HEK293 (cell line): ENCODE measurements around the gene CLASP1.

ENCODE experiments used
- HOXC10 ChIP-seq: sonication (generic); formaldehyde crosslinking; IDR thresholded peaks from 2 replicates; pipeline ENCODE4 v1.8.1; 2023; ENCODE audit warnings: mild to moderate bottlenecking, missing genetic modification reagents
- MEIS1 ChIP-seq: sonication (generic); formaldehyde crosslinking; IDR thresholded peaks from 2 replicates; pipeline ENCODE4 v1.8.1; 2022; ENCODE audit warnings: missing genetic modification reagents, mild to moderate bottlenecking, borderline replicate concordance
- YY2 ChIP-seq: fragments of 450-650 bp; formaldehyde crosslinking; IDR thresholded peaks from 2 replicates; pipeline ENCODE4 v1.5.1; 2016; ENCODE audit warnings: missing biosample characterization, missing genetic modification characterization
- ZNF114 ChIP-seq: fragments of 450-650 bp; formaldehyde crosslinking; IDR thresholded peaks from 2 replicates; pipeline ENCODE4 v1.5.0; 2017; ENCODE audit warnings: missing biosample characterization, missing genetic modification characterization
- ZNF133 ChIP-seq: fragments of 450-650 bp; formaldehyde crosslinking; IDR thresholded peaks from 2 replicates; pipeline ENCODE4 v1.5.1; 2016; ENCODE audit warnings: missing biosample characterization, missing genetic modification characterization
- ZNF530 ChIP-seq: fragments of 450-650 bp; formaldehyde crosslinking; IDR thresholded peaks from 2 replicates; pipeline ENCODE4 v1.5.1; 2016; ENCODE audit warnings: low read depth, missing biosample characterization, missing genetic modification characterization
- ZNF768 ChIP-seq: fragments of 450-650 bp; formaldehyde crosslinking; IDR thresholded peaks from 2 replicates; pipeline ENCODE4 v1.5.1; 2018; ENCODE audit warnings: missing biosample characterization, mild to moderate bottlenecking, missing genetic modification characterization
- ZSCAN16 ChIP-seq: fragments of 450-650 bp; formaldehyde crosslinking; IDR thresholded peaks from 2 replicates; pipeline ENCODE4 v1.5.1; 2016; ENCODE audit warnings: missing biosample characterization, missing genetic modification characterization
- TF ChIP-seq, protein P1 (sequence below): fragments of 450-650 bp; formaldehyde crosslinking; IDR thresholded peaks from 2 replicates; pipeline ENCODE4 v1.5.1; 2016; ENCODE audit warnings: missing biosample characterization, missing genetic modification characterization
- TF ChIP-seq, protein P2 (sequence below): fragments of 450-650 bp; formaldehyde crosslinking; IDR thresholded peaks from 2 replicates; pipeline ENCODE4 v1.5.1; 2016; ENCODE audit warnings: missing biosample characterization, missing genetic modification characterization
- TF ChIP-seq, protein P3 (sequence below): IDR thresholded peaks from 2 replicates; pipeline ENCODE4 v1.6.1; 2011; ENCODE audit warnings: mild to moderate bottlenecking, low read depth, low read length, borderline replicate concordance
- TF ChIP-seq, protein P4 (sequence below): fragments of 450-650 bp; formaldehyde crosslinking; IDR thresholded peaks from 2 replicates; pipeline ENCODE4 v1.5.1; 2016; ENCODE audit warnings: missing biosample characterization, missing genetic modification characterization, borderline replicate concordance
- TF ChIP-seq, protein P5 (sequence below): fragments of 450-650 bp; formaldehyde crosslinking; IDR thresholded peaks from 2 replicates; pipeline ENCODE4 v1.5.1; 2016; ENCODE audit warnings: missing biosample characterization, missing genetic modification characterization

- TF ChIP-seq, protein P1, sequence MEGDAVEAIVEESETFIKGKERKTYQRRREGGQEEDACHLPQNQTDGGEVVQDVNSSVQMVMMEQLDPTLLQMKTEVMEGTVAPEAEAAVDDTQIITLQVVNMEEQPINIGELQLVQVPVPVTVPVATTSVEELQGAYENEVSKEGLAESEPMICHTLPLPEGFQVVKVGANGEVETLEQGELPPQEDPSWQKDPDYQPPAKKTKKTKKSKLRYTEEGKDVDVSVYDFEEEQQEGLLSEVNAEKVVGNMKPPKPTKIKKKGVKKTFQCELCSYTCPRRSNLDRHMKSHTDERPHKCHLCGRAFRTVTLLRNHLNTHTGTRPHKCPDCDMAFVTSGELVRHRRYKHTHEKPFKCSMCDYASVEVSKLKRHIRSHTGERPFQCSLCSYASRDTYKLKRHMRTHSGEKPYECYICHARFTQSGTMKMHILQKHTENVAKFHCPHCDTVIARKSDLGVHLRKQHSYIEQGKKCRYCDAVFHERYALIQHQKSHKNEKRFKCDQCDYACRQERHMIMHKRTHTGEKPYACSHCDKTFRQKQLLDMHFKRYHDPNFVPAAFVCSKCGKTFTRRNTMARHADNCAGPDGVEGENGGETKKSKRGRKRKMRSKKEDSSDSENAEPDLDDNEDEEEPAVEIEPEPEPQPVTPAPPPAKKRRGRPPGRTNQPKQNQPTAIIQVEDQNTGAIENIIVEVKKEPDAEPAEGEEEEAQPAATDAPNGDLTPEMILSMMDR (tag by site-specific recombination) = no peak
- TF ChIP-seq ZNF133 (tag by site-specific recombination) (no peak), ZNF768 (tag by site-specific recombination) (no peak), ZSCAN16 (tag by site-specific recombination) (no peak), HOXC10 (no peak), ZNF114 (no peak), YY2 (tag by site-specific recombination) (no peak), ZNF530 (tag by site-specific recombination) (no peak), MEIS1 (CRISPR knock-in tag) (no peak)
- TF ChIP-seq, protein P2, sequence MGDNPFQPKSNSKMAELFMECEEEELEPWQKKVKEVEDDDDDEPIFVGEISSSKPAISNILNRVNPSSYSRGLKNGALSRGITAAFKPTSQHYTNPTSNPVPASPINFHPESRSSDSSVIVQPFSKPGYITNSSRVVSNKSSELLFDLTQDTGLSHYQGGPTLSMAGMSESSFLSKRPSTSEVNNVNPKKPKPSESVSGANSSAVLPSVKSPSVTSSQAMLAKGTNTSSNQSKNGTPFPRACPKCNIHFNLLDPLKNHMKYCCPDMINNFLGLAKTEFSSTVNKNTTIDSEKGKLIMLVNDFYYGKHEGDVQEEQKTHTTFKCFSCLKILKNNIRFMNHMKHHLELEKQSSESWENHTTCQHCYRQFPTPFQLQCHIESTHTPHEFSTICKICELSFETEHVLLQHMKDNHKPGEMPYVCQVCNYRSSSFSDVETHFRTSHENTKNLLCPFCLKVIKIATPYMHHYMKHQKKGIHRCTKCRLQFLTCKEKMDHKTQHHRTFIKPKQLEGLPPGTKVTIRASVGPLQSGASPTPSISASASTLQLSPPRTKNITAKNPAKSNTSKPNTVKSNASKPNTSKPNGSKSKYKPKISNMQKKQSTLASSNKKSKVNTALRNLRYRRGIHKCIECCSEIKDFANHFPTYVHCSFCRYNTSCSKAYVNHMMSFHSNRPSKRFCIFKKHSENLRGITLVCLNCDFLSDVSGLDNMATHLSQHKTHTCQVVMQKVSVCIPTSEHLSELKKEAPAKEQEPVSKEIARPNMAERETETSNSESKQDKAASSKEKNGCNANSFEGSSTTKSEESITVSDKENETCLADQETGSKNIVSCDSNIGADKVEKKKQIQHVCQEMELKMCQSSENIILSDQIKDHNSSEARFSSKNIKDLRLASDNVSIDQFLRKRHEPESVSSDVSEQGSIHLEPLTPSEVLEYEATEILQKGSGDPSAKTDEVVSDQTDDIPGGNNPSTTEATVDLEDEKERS (tag by site-specific recombination) = no peak
- TF ChIP-seq, protein P3, sequence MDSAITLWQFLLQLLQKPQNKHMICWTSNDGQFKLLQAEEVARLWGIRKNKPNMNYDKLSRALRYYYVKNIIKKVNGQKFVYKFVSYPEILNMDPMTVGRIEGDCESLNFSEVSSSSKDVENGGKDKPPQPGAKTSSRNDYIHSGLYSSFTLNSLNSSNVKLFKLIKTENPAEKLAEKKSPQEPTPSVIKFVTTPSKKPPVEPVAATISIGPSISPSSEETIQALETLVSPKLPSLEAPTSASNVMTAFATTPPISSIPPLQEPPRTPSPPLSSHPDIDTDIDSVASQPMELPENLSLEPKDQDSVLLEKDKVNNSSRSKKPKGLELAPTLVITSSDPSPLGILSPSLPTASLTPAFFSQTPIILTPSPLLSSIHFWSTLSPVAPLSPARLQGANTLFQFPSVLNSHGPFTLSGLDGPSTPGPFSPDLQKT = no peak
- TF ChIP-seq, protein P4, sequence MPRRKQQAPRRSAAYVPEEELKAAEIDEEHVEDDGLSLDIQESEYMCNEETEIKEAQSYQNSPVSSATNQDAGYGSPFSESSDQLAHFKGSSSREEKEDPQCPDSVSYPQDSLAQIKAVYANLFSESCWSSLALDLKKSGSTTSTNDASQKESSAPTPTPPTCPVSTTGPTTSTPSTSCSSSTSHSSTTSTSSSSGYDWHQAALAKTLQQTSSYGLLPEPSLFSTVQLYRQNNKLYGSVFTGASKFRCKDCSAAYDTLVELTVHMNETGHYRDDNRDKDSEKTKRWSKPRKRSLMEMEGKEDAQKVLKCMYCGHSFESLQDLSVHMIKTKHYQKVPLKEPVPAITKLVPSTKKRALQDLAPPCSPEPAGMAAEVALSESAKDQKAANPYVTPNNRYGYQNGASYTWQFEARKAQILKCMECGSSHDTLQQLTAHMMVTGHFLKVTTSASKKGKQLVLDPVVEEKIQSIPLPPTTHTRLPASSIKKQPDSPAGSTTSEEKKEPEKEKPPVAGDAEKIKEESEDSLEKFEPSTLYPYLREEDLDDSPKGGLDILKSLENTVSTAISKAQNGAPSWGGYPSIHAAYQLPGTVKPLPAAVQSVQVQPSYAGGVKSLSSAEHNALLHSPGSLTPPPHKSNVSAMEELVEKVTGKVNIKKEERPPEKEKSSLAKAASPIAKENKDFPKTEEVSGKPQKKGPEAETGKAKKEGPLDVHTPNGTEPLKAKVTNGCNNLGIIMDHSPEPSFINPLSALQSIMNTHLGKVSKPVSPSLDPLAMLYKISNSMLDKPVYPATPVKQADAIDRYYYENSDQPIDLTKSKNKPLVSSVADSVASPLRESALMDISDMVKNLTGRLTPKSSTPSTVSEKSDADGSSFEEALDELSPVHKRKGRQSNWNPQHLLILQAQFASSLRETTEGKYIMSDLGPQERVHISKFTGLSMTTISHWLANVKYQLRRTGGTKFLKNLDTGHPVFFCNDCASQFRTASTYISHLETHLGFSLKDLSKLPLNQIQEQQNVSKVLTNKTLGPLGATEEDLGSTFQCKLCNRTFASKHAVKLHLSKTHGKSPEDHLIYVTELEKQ (tag by site-specific recombination) = no peak
- TF ChIP-seq, protein P5, sequence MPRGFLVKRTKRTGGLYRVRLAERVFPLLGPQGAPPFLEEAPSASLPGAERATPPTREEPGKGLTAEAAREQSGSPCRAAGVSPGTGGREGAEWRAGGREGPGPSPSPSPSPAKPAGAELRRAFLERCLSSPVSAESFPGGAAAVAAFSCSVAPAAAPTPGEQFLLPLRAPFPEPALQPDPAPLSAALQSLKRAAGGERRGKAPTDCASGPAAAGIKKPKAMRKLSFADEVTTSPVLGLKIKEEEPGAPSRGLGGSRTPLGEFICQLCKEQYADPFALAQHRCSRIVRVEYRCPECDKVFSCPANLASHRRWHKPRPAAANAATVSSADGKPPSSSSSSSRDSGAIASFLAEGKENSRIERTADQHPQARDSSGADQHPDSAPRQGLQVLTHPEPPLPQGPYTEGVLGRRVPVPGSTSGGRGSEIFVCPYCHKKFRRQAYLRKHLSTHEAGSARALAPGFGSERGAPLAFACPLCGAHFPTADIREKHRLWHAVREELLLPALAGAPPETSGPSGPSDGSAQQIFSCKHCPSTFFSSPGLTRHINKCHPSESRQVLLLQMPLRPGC (tag by site-specific recombination) = no peak
These were observed 49.2 kb upstream of the CLASP1 start for GRCh38 chr2:121698318-121698930.
